Measurements from ENCODE around the gene HDAC9. TPM values are rescaled to one million over a fixed set of nuclear protein-coding genes. Genes with fewer than 3 reads are reported as not detected.

The HDAC9 gene
- total RNA-seq, 1 experiment from 2014 or later = 14.7 TPM

DNA sequence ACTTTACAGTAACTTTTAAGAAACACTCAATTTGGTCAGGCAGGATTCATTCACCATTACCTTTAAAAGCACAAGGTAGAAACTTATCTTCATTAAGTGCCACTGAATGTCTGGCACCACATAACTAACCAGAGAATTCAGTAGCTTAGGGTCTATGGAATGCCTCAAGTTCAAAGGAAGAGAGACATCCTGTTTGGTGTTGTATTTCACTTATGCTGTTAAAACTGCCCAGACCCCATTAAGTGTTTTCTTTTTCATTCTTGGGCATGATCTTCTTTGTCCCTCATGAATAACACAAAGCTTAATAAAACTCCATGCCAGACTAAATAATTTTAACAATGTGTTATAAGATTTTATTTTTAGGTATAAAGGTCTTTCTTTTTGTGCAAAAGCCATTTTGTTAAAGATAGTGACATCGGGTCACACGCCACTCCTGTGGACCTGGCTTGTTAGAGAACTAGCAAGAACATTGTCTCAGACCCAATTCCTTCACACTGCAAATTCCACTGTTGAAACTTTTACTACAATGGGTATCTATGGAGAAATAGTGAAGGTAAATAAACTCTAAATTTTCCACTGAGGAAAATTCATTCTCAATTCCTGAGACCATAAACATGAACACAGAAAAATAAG lies 400.9 kb downstream of the HDAC9 start:
- H3K36me3 ChIP-seq (ENCODE audit: low read depth) = no peaks in the 10 kb centered on the region
- H3K4me3 ChIP-seq = no peak overlapping the region
- TF ChIP-seq, protein P1, sequence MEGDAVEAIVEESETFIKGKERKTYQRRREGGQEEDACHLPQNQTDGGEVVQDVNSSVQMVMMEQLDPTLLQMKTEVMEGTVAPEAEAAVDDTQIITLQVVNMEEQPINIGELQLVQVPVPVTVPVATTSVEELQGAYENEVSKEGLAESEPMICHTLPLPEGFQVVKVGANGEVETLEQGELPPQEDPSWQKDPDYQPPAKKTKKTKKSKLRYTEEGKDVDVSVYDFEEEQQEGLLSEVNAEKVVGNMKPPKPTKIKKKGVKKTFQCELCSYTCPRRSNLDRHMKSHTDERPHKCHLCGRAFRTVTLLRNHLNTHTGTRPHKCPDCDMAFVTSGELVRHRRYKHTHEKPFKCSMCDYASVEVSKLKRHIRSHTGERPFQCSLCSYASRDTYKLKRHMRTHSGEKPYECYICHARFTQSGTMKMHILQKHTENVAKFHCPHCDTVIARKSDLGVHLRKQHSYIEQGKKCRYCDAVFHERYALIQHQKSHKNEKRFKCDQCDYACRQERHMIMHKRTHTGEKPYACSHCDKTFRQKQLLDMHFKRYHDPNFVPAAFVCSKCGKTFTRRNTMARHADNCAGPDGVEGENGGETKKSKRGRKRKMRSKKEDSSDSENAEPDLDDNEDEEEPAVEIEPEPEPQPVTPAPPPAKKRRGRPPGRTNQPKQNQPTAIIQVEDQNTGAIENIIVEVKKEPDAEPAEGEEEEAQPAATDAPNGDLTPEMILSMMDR (conservative IDR thresholded peaks at IDR 0.05) = no peak
- no peak for TF ChIP-seq EZH2 (IDR thresholded peaks at IDR 0.05; ENCODE audit: low read depth)
- DNase-seq = no peak
- peak overlapping the region; percentile 69; the same call in 1 of the 2 replicates for H3K27ac ChIP-seq
- peak overlapping the region; percentile 51 for H3K4me2 ChIP-seq
- H2AFZ ChIP-seq = no peak overlapping the region
- no TSS peak for BruUV-seq (replicated peaks)
- H3F3A ChIP-seq (ENCODE audit: insufficient read depth, low read depth) = peaks cover 4% of the 10 kb centered on the region; the same call in 1 of the 2 replicates
- H3K4me1 ChIP-seq (replicated peaks; ENCODE audit: insufficient read depth) = peaks cover 29% of the 10 kb centered on the region
- H3K79me2 ChIP-seq (ENCODE audit: low read depth) = no peaks in the 10 kb centered on the region
- H3K27me3 ChIP-seq (ENCODE audit: insufficient read depth, low read depth) = no peaks in the 10 kb centered on the region
- intact Hi-C loops (cut with micrococcal nuclease; ENCODE audit: unreplicated experiment) = loop anchor here (10.0 kb wide), 1 partner anchor 168 kb away; no protein-coding TSS in a partner anchor
- CTCF ChIA-PET = no interaction called here
- H3K9me2 ChIP-seq (ENCODE audit: insufficient read depth) = no peaks in the 10 kb centered on the region; the same call in 1 of the 2 replicates
- peaks cover 9% of the 10 kb centered on the region for H3K9me3 ChIP-seq (ENCODE audit: insufficient read depth, low read depth)
- H4K20me1 ChIP-seq (ENCODE audit: insufficient read depth) = no peaks in the 10 kb centered on the region
- POLR2A ChIA-PET (ENCODE audit: unreplicated experiment) = interaction anchor here (0.6 kb wide), 1 partner anchor 313 kb away, joined by 9 read pairs; no protein-coding TSS in a partner anchor

DNA sequence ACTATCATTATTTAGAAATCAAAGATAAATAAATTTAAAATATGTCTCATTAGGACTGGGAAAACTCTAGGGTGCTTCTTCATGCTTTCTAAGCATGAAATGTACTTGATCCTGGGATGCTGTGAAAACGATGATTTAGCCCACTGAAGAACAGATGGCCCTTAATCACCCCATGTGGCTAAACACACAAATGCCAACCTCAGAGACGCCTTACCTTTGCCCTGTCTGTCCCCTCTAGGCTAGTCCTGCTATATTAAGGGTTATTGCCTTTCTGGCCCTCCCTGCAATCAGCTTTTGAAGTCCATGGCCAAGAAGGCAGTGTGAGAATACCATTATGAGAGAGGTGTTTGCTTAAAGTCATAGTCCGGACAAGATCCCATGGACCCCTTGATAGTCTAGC lies 404.7 kb downstream of the HDAC9 start:
- peaks cover 13% of the 10 kb centered on the region for H3K4me1 ChIP-seq (replicated peaks; ENCODE audit: insufficient read depth)
- DNase-seq = no peak
- ChIA-PET POLR2A (ENCODE audit: unreplicated experiment) (no interaction called here), CTCF (no interaction called here)
- H3K27ac ChIP-seq = no peak overlapping the region
- no peaks in the 10 kb centered on the region for H4K20me1 ChIP-seq (ENCODE audit: insufficient read depth)
- H3K27me3 ChIP-seq (ENCODE audit: insufficient read depth, low read depth) = no peaks in the 10 kb centered on the region
- TF ChIP-seq, protein P1 (conservative IDR thresholded peaks at IDR 0.05) = no peak
- no peak for TF ChIP-seq EZH2 (IDR thresholded peaks at IDR 0.05; ENCODE audit: low read depth)
- intact Hi-C loops (cut with micrococcal nuclease; ENCODE audit: unreplicated experiment) = no loop called here
- no peak overlapping the region for H3K4me2 ChIP-seq
- H3F3A ChIP-seq (ENCODE audit: insufficient read depth, low read depth) = peaks cover under 1% of the 10 kb centered on the region; the same call in 1 of the 2 replicates
- peaks cover 14% of the 10 kb centered on the region for H3K9me3 ChIP-seq (ENCODE audit: insufficient read depth, low read depth)
- H3K36me3 ChIP-seq (ENCODE audit: low read depth) = no peaks in the 10 kb centered on the region
- BruUV-seq (replicated peaks) = no TSS peak
- H3K9me2 ChIP-seq (ENCODE audit: insufficient read depth) = no peaks in the 10 kb centered on the region; the same call in 1 of the 2 replicates
- H3K79me2 ChIP-seq (ENCODE audit: low read depth) = no peaks in the 10 kb centered on the region
- no peak overlapping the region for H3K4me3 ChIP-seq
- H2AFZ ChIP-seq = no peak overlapping the region; the same call in 1 of the 2 replicates

DNA sequence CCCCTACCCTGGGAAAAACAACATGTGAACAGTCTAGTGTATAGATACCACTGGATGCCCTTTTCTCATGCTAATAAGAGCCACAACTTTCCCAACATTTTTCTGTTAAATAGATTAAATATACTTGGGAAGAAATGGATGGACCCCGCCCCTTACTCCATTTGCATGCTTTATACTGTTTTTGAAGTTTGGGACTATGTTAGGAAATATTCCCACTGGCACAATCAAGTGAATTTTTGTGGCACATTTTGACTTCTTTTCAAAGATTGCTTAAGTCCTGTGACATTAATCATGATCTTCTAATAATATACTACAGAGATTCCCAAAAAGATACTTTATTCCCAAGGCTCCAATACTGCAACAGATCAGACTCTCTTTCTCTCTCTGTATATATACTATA lies 405.3 kb downstream of the HDAC9 start:
- no TSS peak for BruUV-seq (replicated peaks)
- H3K27ac ChIP-seq = no peak overlapping the region
- peaks cover 17% of the 10 kb centered on the region for H3K9me3 ChIP-seq (ENCODE audit: insufficient read depth, low read depth)
- H3K4me1 ChIP-seq (replicated peaks; ENCODE audit: insufficient read depth) = peaks cover 7% of the 10 kb centered on the region
- H3K79me2 ChIP-seq (ENCODE audit: low read depth) = no peaks in the 10 kb centered on the region
- no peak for DNase-seq
- POLR2A ChIA-PET (ENCODE audit: unreplicated experiment) = no interaction called here
- H3K4me2 ChIP-seq = no peak overlapping the region
- intact Hi-C loops (cut with micrococcal nuclease; ENCODE audit: unreplicated experiment) = no loop called here
- no peak overlapping the region for H2AFZ ChIP-seq
- no peaks in the 10 kb centered on the region; the same call in 1 of the 2 replicates for H3F3A ChIP-seq (ENCODE audit: insufficient read depth, low read depth)
- H4K20me1 ChIP-seq (ENCODE audit: insufficient read depth) = no peaks in the 10 kb centered on the region
- no peaks in the 10 kb centered on the region; the same call in 1 of the 2 replicates for H3K9me2 ChIP-seq (ENCODE audit: insufficient read depth)
- CTCF ChIA-PET = no interaction called here
- TF ChIP-seq EZH2 (IDR thresholded peaks at IDR 0.05; ENCODE audit: low read depth) = no peak
- no peak overlapping the region for H3K4me3 ChIP-seq
- no peaks in the 10 kb centered on the region for H3K27me3 ChIP-seq (ENCODE audit: insufficient read depth, low read depth)
- H3K36me3 ChIP-seq (ENCODE audit: low read depth) = no peaks in the 10 kb centered on the region

Data from PC-9 (cell line).